Nephron progenitor cell (in vitro differentiated cells): ENCODE measurements around the gene KCNQ1OT1.

Experiments used
- DNase-seq: peaks from one replicate; pipeline ENCODE4 v3.0.0; 2021
- H3K27ac Mint-ChIP-seq: 2 replicates; pipeline ENCODE4 v1.8.0; 2021; ENCODE audit warnings: mild to moderate bottlenecking, moderate library complexity, mixed read lengths
- H3K27me3 Mint-ChIP-seq: 2 replicates; pipeline ENCODE4 v1.8.0; 2021; ENCODE audit warnings: mild to moderate bottlenecking, low read depth, mixed read lengths; ENCODE audit not compliant: poor library complexity
- H3K36me3 Mint-ChIP-seq: 2 replicates; pipeline ENCODE4 v1.8.0; 2021; ENCODE audit warnings: low read depth, mixed read lengths
- H3K4me1 Mint-ChIP-seq: 2 replicates; pipeline ENCODE4 v1.8.0; 2021; ENCODE audit warnings: mixed read lengths
- H3K4me3 Mint-ChIP-seq: 2 replicates; pipeline ENCODE4 v1.8.0; 2021; ENCODE audit warnings: mild to moderate bottlenecking, moderate library complexity, mixed read lengths
- H3K9me3 Mint-ChIP-seq: 2 replicates; pipeline ENCODE4 v1.8.0; 2021; ENCODE audit warnings: mild to moderate bottlenecking, moderate library complexity, mixed read lengths
- CTCF ChIP-seq: fragments of 200-600 bp; sonication (generic); IDR thresholded peaks from 2 replicates; pipeline ENCODE4 v1.5.0; 2021; ENCODE audit warnings: antibody characterized with exemption

The KCNQ1OT1 gene

GRCh38 chr11:2685566-2686359 lies 14.0 kb downstream of the KCNQ1OT1 start:
- H3K4me3 Mint-ChIP-seq = no peak overlapping the region
- no peak for DNase-seq
- no peaks in the 10 kb centered on the region for H3K9me3 Mint-ChIP-seq
- H3K27me3 Mint-ChIP-seq = peaks cover 9% of the 10 kb centered on the region
- peaks cover 10% of the 10 kb centered on the region for H3K36me3 Mint-ChIP-seq
- no peak for TF ChIP-seq CTCF
- H3K4me1 Mint-ChIP-seq = peaks cover 35% of the 10 kb centered on the region
- H3K27ac Mint-ChIP-seq = no peak overlapping the region

- H3K27ac Mint-ChIP-seq = no peak overlapping the region
- H3K4me1 Mint-ChIP-seq = peaks cover 28% of the 10 kb centered on the region
- TF ChIP-seq CTCF = no peak
Measured at GRCh38 chr11:2685051-2685450, 14.7 kb downstream of the KCNQ1OT1 start.

GRCh38 chr11:2684581-2684980 lies 15.2 kb downstream of the KCNQ1OT1 start:
- Mint-ChIP-seq H3K27me3 (peaks cover 5% of the 10 kb centered on the region), H3K4me1 (peaks cover 23% of the 10 kb centered on the region), H3K9me3 (no peaks in the 10 kb centered on the region), H3K36me3 (peaks cover 6% of the 10 kb centered on the region), H3K27ac (no peak overlapping the region), H3K4me3 (no peak overlapping the region)
- DNase-seq = no peak
- TF ChIP-seq CTCF = no peak

More at GRCh38 chr11:2685051-2685450, 14.7 kb downstream of the KCNQ1OT1 start:
- no peaks in the 10 kb centered on the region for H3K9me3 Mint-ChIP-seq
- peaks cover 7% of the 10 kb centered on the region for H3K36me3 Mint-ChIP-seq
- H3K4me3 Mint-ChIP-seq = no peak overlapping the region
- DNase-seq = no peak
- peaks cover 8% of the 10 kb centered on the region for H3K27me3 Mint-ChIP-seq

GRCh38 chr11:2683806-2684205 lies 16.0 kb downstream of the KCNQ1OT1 start:
- H3K27ac Mint-ChIP-seq = no peak overlapping the region
- H3K27me3 Mint-ChIP-seq = peaks cover 5% of the 10 kb centered on the region
- H3K36me3 Mint-ChIP-seq = peaks cover 6% of the 10 kb centered on the region
- no peak for TF ChIP-seq CTCF
- peaks cover 15% of the 10 kb centered on the region for H3K4me1 Mint-ChIP-seq
- H3K9me3 Mint-ChIP-seq = no peaks in the 10 kb centered on the region
- DNase-seq = no peak
- H3K4me3 Mint-ChIP-seq = no peak overlapping the region

- Mint-ChIP-seq H3K4me3 (no peak overlapping the region), H3K9me3 (no peaks in the 10 kb centered on the region), H3K27ac (no peak overlapping the region), H3K27me3 (peaks cover 5% of the 10 kb centered on the region), H3K36me3 (peaks cover 14% of the 10 kb centered on the region), H3K4me1 (peaks cover 12% of the 10 kb centered on the region)
- DNase-seq = no peak
- no peak for TF ChIP-seq CTCF
Measured at GRCh38 chr11:2681408-2682145, 18.2 kb downstream of the KCNQ1OT1 start.
